Stimulated activated CD4-positive, alpha-beta T cell treated with anti-CD3 and anti-CD28 coated beads, TNF-alpha, amount 100 ng/mL, for 24 hours (primary cell): ENCODE data around the gene LRRC26.

ENCODE experiments used
- DNase-seq, 3 experiments: peaks; one replicate each; pipeline ENCODE4 v3.0.0-alpha.2; 2020; ENCODE audit warnings: low read depth in 3 of 3

LRRC26 gene

GRCh38 chr9:137169896-137170358, at the start of gene LRRC26:
Gene LRRC26, minus strand, starts transcription at chr9:137170051. Its CDS starts 108 bp downstream, at chr9:137169943.
- DNase-seq = no peak

DNA sequence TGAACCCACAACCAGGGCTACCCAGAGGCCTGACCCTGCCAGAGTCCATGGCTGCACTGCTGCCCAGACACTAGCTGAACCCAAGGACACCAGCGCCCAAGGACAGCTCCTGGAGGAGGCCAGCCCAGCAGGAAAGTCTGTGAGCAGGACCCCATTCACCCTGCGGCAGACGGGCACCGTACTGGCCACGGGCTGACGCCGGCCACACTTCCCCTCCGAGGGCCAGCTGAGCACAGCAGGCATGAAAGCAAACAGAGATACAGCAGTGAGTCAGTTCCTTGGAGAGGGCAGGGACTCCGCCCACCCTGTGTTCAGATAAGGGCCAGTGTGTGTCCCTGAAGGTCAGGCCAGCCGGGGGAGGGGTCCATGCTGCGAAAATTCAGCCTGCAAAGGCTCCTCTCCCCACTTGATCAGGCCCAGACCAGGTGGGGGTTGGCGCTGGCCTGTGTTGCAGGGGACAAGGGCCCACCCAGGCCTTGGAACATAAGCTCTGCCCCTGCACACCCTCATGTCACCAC, 49.0 kb upstream of the LRRC26 start:
- DNase-seq = no peak

- no peak for DNase-seq
Measured at GRCh38 chr9:137218212-137218753, 48.4 kb upstream of the LRRC26 start.

GRCh38 chr9:137217276-137218211, 47.7 kb upstream of the LRRC26 start:
- DNase-seq = no peak

DNA sequence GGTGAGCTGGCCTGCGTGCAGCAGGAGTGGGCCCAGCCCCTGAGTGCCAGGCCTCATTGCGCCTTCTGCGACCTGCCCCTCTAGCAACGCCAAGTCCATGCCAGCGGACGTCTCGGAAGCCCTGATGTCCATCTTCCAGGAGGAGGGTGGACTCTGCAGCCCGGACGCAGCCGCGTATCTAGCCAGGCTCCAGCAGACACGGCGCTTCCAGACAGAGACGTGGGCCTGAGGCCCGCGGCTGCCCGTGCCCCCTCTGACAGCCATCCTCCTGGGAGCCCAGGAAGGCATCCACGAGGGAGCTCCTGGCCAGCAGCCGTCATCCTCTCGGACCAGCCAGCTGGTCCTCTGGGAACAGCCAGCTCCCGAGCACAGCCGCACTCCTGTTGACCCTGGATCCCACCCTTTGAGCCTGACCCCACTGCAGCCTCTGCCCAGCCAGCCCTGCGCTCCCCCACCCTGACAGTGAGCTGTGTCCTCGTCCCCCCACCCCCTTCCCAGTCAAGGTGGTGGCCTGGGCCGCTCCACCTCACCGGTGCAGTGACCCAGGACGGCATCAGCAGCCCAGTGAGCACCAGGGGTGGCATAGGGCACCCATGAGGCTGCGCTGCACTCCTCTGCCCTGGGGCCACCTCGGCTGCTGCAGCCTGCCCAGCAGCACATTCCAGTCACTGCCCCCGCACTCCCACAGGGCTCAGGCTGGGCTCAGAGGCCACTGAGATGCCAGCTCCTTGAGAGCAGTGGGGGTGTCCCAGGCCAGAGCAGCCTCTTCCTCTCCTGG, 46.5 kb upstream of the LRRC26 start:
- no peak for DNase-seq

DNA sequence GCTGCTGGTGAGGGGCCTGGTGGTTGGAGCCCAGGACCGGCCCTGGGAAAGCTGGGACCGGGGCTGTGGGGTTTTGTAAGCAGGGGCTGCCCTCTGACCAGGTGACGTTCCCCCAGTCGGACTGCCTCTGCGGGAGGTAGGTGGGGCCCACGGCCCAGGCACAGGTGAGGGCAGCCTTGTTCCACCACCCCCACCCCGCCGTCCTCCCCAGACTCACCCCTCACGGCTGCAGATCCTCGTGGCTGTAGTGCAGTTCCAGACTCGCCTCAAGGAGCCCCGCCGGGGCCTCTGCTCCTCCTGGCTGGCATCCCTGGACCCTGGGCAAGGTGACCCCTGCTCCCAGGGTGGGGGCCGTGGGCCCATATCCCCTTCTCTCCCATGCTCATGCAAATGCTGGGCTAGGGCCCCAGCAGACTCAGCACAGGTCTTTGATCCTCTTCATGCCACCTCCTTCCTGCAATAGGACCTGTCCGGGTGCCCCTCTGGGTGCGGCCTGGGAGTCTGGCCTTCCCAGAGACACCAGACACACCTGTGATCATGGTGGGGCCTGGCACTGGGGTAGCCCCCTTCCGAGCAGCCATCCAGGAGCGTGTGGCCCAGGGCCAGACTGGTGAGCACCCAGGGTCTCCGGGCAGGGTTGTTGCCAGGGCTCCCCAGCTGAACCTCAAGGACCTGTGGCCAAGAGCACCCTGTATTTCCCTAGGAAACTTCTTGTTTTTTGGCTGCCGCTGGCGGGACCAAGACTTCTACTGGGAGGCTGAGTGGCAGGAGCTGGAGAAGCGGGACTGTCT, 45.5 kb upstream of the LRRC26 start:
- no peak for DNase-seq

DNA sequence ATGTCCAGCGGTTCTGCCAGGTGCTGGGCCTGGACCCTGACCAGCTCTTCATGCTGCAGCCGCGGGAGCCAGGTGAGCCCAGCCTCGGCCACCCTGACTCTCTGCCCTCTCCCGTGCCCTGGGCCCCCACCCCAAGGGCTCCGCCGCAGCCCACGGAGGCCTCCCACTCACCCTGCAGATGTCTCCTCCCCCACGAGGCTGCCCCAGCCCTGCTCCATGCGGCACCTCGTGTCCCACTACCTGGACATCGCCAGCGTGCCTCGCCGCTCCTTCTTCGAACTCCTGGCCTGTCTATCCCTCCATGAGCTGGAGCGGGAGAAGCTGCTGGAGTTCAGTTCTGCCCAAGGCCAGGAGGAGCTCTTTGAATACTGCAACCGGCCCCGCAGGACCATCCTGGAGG, 44.8 kb upstream of the LRRC26 start:
- no peak for DNase-seq

DNA sequence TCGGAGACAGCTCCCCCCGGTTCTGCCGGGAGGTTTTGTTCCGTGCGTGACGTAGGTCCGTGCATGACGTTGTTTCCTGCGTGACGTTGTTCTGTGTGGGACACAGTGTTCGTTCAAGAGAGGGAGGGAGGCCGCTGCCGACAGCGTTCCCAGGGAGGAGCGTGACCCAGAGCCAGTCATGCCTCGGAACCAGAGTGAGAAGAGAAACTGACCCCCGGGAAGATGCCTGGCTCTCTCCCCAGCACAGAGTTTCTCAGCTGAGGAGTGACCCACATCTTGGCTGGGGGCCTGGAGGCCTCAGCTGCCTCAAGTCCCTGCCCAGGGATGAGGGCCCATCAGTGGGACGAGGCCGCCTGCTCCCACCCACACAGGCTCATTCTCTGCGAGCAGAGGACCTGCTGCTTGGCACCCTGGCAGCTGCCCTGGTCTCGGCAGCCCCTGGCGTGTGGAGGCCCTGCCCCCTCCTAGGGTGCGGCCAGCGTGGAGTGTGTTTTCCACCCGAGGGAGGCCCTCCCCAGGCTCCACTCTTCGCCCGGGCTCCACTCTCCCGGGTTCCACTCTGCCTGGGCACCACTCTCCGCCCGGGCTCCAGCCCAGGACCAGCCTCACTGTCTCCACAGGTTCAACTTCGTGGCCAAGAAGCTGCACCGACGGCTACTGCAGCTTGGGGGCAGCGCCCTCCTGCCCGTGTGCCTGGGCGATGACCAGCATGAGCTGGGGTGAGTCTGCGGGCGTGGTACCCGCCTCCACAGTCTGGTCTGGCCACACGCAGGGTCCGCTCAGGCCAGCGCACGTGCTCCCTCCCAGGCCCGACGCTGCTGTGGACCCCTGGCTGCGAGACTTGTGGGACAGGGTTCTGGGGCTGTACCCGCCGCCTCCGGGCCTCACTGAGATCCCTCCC, 43.6 kb upstream of the LRRC26 start:
- no peak for DNase-seq

DNA sequence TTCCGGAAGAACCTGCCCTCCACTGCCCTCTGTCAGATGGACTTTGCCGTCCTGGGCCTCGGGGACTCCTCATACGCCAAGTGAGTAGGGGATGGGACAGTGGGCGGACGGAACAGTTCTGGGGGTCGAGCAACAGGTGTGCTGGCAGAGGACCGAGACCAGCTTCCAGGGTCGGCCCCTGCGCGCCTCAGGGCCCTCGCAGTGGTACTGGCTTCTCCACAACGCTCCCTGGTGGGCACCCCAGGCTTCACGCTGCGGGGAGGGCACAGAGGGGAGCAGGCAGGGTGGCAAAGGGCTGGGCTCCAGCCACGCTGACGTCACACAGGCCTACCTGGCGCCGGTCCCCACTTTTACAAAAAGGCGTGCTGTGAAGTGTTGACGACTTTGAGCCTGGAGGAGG, 42.7 kb upstream of the LRRC26 start:
- no peak for DNase-seq

- DNase-seq = no peak
Measured at GRCh38 chr9:137211532-137211931, 41.7 kb upstream of the LRRC26 start.

- no peak for DNase-seq
Measured at GRCh38 chr9:137206602-137207001, 36.8 kb upstream of the LRRC26 start.

DNA sequence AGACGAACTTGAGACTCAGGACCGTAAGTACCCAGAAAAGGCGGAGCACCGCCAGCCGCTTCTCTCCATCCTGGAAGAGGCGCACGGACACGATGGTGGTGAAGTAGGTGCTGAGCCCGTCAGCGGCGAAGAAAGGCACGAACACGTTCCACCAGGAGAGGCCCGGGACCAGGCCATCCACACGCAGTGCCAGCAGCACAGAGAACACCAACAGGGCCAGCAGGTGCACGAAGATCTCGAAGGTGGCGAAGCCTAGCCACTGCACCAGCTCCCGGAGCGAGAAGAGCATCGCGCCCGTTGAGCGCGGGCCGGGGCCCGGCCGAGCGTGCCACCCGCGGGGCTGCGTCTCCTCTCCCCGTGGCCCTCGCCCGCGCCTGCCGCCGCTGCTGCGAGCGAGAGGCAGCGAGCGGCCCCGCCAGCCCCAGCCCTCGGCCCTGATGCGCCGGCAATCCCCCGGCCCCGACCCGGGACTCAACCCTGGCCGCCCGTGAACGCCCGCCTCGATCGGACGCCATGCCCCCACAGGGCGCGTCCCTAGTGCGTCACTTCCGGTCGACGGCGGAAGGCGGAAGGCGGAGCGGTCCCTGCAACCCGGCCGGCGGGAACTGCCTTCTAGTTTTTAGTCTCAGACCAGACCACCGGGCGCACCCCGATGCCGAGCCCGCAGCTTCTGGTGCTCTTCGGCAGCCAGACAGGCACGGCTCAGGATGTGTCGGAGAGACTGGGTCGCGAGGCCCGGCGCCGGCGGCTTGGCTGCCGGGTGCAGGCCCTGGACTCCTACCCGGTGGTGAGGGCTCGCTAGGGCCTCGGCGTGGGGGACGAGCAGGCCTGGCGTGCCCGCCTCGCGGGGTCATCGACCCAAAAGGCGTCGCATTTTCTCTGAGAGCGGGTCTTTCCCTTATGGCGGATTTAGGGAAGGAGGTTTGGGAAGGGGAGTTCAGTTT, 35.5 kb upstream of the LRRC26 start, which contains the start of the genes NDOR1 and TMEM203:
Gene NDOR1, plus strand, starts transcription at position 575 of the 944 bp plus-strand sequence. Its CDS starts 78 bp downstream, at position 653.
Gene TMEM203, minus strand, starts transcription at position 523 of the 944 bp plus-strand sequence. Its CDS starts 234 bp downstream, at position 289.
- DNase-seq = peak; percentile 93 to 94 (median 94)

DNA sequence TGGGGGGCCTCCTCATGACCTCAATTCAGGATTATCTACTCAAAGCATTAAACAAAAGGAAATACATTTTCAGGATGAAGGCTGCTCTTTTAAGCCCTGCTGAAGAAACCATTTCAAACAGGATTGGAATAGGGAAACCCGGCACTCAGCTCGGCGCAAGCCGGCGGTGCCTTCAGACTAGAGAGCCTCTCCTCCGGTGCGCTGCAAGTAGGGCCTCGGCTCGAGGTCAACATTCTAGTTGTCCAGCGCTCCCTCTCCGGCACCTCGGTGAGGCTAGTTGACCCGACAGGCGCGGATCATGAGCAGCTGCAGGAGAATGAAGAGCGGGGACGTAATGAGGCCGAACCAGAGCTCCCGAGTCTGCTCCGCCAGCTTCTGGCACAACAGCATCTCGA, 34.9 kb upstream of the LRRC26 start:
- no peak for DNase-seq

DNA sequence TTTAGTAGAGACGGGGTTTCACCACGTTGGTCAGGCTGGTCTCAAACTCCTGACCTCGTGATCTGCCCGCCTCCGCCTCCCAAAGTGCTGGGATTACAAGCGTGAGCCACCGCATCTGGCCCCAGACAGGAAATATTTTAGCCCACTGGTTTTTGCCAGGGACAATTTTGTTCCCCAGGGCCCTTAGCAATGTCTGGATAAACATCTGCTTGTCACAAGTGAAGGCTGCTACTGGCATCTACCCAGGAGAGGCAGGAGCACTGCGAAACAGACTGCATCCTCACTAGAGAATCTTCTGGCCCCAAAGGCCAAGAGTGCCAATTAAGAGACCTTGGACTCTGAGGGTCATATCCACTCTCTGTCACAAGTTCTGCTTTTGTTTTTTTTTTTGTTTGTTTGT, 33.1 kb upstream of the LRRC26 start:
- DNase-seq = no peak

DNA sequence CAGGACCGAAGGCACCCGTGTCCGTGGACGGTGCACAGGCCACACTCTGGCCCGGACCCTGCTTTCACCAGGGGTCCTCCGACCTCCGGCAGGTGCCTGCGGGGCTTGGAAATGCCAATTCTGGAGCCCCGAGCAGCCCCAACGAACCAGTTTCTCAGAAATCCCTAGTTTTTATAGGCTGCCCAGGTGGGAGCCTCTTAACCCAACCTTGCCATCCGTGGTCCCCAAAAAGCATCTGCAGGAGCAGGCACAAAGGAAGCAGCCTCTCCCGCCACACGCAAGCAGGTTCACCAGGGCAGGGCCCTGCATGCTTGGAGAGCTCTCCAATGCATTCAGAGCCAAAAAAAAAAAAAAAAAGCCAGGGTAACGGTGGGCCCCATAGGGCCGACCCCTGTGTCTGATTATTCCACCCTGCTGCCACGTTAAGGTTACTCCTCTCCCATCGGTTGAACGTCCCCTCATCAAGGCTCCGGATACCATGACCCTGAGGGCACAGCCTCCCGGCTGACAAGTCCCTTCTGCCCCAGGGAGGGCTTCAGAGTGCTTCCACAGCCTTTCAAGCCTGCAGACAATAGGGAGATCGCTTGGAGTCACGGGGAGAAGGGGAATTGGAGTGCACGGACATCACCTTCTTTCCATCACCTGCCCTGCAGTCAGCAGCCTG, 31.5 kb upstream of the LRRC26 start:
- no peak for DNase-seq

- peak; percentile 97 to 99 (median 97) for DNase-seq
Measured at GRCh38 chr9:137200311-137201204, 30.7 kb upstream of the LRRC26 start, which contains the start of gene TPRN. Gene TPRN, minus strand, starts transcription at chr9:137200741. Its CDS starts 30 bp downstream, at chr9:137200711.
